ENCODE data around the gene PPHLN1.

PPHLN1 gene

GRCh38 chr12:42444192-42444943, 118.4 kb downstream of the PPHLN1 start:
- no peak for DNase-seq

DNA sequence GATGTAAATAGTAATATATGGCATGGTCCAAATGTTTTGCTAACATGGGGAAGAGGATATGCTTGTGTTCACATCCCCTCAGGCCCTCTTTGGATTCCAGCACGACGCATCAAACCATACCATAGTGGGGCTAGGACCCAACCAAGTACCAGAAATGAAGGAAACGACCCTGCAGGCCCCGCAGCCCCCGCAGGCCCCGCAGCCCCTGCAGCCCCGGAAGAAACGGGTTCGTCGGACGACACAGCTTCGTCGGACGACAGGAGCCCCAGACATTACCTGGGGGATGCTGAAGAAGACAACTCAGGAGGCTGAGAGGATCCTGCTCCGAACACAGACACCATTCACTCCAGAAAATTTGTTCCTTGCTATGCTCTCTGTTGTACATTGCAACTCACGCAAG, 119.9 kb downstream of the PPHLN1 start:
- DNase-seq = no peak

- no peak for DNase-seq
Observed at GRCh38 chr12:42446761-42447160, 120.8 kb downstream of the PPHLN1 start.

GRCh38 chr12:42447371-42447786, 121.4 kb downstream of the PPHLN1 start:
- no peak for DNase-seq

DNA sequence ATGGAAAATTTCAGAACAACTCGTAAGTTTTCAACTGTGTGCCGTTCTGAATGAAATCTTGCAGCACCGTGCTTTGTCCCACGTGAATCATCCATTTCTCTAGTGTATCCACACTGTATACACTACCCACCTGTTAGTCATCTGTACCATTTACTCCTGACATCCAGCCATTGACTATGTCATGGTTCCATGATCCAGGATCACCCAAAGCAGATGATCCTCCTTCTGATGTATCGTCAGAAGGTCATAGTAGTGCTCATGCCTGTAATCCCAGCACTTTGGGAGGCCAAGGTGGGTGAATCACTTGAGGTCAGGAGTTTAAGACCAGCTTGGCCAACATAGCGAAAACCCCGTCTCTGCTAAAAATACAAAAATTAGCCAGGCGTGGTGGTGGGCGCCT, 122.9 kb downstream of the PPHLN1 start:
- no peak for DNase-seq

DNA sequence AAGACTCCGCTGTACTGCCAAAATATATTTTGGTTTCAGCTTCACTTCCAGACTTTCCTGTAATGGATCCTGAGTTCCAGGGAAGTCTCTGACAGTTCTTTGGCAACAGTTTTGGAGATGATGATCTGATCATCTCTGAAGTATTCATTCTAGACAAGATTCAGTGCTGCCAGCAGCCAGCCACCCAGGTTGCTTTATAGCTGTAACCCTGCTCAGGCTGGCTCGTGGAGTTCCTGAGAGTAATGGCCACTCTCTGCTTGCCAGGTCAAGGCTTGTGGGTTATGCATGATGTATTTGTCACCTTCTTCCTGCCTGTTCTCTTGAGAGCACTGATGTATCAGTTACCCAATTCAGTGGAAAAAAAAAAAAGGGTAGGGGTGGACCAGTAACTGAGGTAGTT, 124.3 kb downstream of the PPHLN1 start:
- no peak for DNase-seq

GRCh38 chr12:42458575-42458974, 132.6 kb downstream of the PPHLN1 start:
- DNase-seq = no peak

- no peak for DNase-seq
Observed at GRCh38 chr12:42459336-42459847, 133.4 kb downstream of the PPHLN1 start.

DNA sequence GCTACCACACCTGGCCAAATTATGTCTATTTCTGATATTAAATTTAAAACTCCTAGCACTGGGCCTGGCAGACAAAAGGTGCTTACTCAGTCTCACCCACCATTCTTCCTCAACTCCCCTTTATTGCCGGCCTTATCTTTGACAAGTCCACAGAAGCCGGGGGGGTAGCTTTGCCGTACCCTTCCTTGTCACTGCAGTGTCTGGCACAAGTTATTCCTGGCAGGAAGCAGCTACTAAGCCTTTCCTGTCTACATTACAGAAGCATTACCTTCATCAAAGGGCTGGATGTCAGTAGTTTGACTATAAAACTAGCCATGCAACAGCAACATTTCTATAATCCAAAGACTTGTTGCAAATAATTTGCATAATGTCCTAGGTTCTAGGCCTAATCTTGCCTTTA, 136.5 kb downstream of the PPHLN1 start:
- DNase-seq = no peak

DNA sequence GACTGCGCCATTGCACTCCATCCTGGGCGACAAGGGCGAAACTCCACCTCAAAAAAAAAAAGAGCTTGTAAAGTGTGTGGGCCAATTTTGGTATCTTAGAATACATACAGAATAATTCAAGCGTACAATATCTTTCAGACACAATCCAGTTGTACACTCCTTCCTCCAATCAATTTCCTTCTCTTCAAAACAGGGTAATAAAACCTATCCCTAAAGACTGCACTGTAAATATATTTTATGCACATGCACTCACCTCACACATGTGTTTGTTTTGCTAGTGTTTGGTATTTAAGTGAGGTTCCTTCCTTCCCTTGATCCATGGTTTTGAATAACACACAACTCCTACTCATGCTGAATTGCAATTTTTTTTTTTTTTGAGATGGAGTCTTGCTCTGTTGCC, 137.7 kb downstream of the PPHLN1 start:
- no peak for DNase-seq

DNA sequence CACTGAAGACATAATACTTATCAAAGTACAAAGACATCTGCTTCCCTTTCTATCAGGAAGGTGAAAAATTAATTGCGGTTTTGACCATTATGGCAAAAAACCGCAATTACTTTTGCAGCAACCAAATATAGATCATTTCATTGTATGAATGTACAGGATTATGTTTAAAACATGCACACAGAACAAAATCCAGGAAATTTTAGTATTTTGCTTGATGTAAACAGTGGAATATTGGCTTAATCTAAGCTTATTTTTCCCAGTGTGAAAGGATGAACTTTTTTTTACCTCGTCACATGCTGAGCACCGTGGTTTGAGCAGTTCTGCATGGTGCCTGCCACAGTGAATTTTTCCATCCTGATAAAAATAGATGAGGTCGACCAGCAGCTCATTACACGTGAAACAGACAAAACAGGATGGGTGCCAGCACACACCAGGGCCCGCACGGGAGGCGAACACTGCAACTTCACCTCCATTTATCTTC, 142.4 kb downstream of the PPHLN1 start:
- no peak for DNase-seq

GRCh38 chr12:42468921-42469320, 143.0 kb downstream of the PPHLN1 start:
- DNase-seq = no peak

DNA sequence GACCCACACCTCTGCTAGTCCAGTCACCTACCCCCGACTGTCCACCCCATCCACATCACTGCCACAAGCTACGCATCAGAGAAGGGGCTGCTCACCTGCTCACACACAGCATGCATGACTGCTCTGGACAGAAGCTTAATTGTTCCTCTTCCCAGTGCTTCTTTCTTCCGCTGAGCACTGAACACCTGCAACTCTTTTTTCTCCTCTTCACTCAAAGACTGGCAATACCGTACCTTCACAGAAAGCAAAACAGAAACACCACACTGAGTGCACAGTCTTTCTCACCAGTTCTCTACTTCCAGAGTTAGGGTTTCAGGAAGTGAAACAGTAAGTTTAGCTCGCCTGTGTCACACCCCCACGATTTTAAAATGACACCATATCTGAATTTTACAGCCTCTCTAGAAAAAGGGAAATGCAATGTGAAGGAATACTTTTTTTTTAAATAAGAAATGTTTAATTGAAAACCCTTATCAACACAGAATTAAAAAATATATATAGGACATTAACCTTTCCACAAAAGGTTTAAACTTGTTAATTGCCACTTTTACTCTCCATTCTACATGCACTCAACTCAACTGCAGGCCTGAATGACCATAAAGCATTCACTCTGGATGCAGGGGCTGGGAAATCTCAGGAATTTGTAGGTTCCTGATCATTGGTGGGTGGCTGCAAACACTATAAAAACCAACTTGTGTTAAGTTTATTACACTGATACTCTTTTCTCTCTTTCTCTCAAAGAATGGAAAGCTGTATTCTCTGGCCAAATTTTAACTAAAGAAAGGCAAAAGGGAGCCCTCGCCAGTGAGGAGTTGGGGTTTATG, 143.6 kb downstream of the PPHLN1 start:
- DNase-seq = peak; percentile 4

- no peak for DNase-seq
Observed at GRCh38 chr12:42472376-42472775, 146.4 kb downstream of the PPHLN1 start.

GRCh38 chr12:42473130-42473529, 147.2 kb downstream of the PPHLN1 start:
- DNase-seq = no peak

- DNase-seq = no peak
Observed at GRCh38 chr12:42473561-42473960, 147.6 kb downstream of the PPHLN1 start.

- DNase-seq = no peak
Observed at GRCh38 chr12:42474391-42474790, 148.4 kb downstream of the PPHLN1 start.

GRCh38 chr12:42475106-42475505, 149.1 kb downstream of the PPHLN1 start:
- peak; percentile 46 for DNase-seq

GRCh38 chr12:42477941-42478340, 152.0 kb downstream of the PPHLN1 start:
- no peak for DNase-seq

- DNase-seq = no peak
Observed at GRCh38 chr12:42481368-42481767, 155.4 kb downstream of the PPHLN1 start.

GRCh38 chr12:42482041-42482747, 156.2 kb downstream of the PPHLN1 start:
- DNase-seq = no peak

DNA sequence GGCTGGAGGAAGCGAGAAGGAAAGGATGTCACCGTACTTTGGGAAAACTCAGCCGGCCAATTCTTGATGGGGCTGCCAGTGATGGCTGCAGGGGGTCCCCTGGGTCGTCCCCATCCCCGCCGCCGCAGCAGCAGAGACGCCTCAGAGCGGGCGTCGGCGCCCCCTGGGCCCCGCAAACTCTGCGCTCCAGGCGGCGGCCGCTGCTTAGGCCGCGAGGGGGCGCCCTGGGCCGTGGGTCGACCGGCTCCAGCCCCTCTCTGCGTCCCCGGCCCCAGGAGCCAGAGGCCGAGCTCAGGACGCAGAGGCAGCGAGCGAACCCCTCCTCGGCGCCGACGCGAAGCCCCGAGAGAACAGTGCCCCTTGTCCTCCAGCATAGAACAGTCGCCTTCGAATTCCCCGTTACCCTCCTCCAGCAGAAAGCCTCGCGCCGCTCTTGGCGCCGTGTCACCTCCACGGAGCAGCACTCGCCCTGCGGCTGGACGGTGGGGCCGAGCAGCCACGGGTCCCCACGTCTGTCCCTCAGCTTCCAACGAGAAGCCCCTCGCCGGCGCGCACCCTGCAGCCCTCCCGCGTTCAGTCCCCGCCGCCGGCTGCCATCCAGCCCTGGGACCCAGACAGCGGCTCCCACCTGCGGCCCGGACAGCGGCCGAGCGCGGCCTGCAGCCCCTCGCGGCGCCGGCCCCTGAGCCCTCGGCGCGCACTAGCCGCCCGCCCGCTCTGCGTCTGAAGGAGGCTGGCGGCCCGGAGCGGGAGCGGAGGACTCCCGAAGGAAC, 157.0 kb downstream of the PPHLN1 start:
- DNase-seq = peak; percentile 34

DNA sequence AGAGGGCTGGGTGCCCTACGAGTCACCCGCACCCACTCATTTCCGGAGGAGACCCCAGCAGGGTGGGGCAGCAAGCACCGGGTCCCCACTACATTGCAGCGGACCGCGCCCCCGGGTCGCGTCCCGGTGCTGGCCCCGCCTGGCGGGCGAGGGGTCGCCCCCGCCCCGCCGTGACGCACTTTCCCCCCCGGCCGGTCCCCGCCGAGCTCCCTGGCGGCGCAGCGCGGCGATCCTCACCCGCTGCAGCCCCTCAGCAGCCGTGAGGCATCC, 157.5 kb downstream of the PPHLN1 start:
- no peak for DNase-seq
